AG20443 (cell line): Measurements from ENCODE around the gene LPCAT4.

ENCODE experiments used
- DNase-seq: peaks from one replicate; pipeline ENCODE4 v3.0.0; 2012; ENCODE audit warnings: low spot score, mixed read lengths

Gene LPCAT4

GRCh38 chr15:34336991-34337556 lies 29.9 kb downstream of the LPCAT4 start:
- peak; percentile 17 for DNase-seq

- no peak for DNase-seq
Measured at GRCh38 chr15:34336231-34336990, 30.6 kb downstream of the LPCAT4 start.

- no peak for DNase-seq
Measured at GRCh38 chr15:34335176-34336032, 31.6 kb downstream of the LPCAT4 start.

GRCh38 chr15:34334672-34335071 lies 32.3 kb downstream of the LPCAT4 start:
- DNase-seq = no peak

GRCh38 chr15:34332553-34333120 lies 34.4 kb downstream of the LPCAT4 start:
- DNase-seq = no peak

GRCh38 chr15:34331809-34332208 lies 35.2 kb downstream of the LPCAT4 start:
- no peak for DNase-seq

- no peak for DNase-seq
Measured at GRCh38 chr15:34330279-34330678, 36.7 kb downstream of the LPCAT4 start.

- DNase-seq = no peak
Measured at GRCh38 chr15:34329006-34329405, 38.0 kb downstream of the LPCAT4 start.

- DNase-seq = no peak
Measured at GRCh38 chr15:34327906-34328305, 39.1 kb downstream of the LPCAT4 start.

- no peak for DNase-seq
Measured at GRCh38 chr15:34325368-34325767, 41.6 kb downstream of the LPCAT4 start.

GRCh38 chr15:34324933-34325332 lies 42.1 kb downstream of the LPCAT4 start:
- DNase-seq = no peak

- DNase-seq = no peak
Measured at GRCh38 chr15:34323217-34323616, 43.8 kb downstream of the LPCAT4 start.

- DNase-seq = peak; percentile 81
Measured at GRCh38 chr15:34318277-34319079, 48.5 kb downstream of the LPCAT4 start.

GRCh38 chr15:34314491-34315490 lies 52.2 kb downstream of the LPCAT4 start:
- no peak for DNase-seq

- DNase-seq = no peak
Measured at GRCh38 chr15:34311563-34311962, 55.4 kb downstream of the LPCAT4 start.
